Ovary (tissue), 9 donors: ENCODE data around the gene TFE3. TPM values are rescaled to one million over a fixed set of nuclear protein-coding genes. Genes with fewer than 3 reads are reported as not detected.

Experiments used
- DNase-seq, 5 donors: peaks; one replicate each; pipeline ENCODE4 v3.0.0-alpha.2; 2019 to 2020
- H3K27ac ChIP-seq, 2 donors: fragments of 200-600 bp; one replicate each; pipeline versions ENCODE4 v1.5.1 to v1.8.0; 2019 to 2022
- H3K27me3 ChIP-seq: fragments of 200-600 bp; one replicate; pipeline ENCODE4 v1.8.0; 2022
- H3K36me3 ChIP-seq: fragments of 200-600 bp; sonication (generic); one replicate; pipeline ENCODE4 v1.5.1; 2019
- H3K4me1 ChIP-seq: one replicate; pipeline ENCODE4 v1.8.1; 2013; ENCODE audit warnings: mild to moderate bottlenecking, moderate library complexity; ENCODE audit not compliant: insufficient read depth
- H3K4me3 ChIP-seq: fragments of 200-600 bp; sonication (generic); one replicate; pipeline ENCODE4 v1.5.1; 2017
- H3K9me3 ChIP-seq, 2 donors: fragments of 200-600 bp in 1 of 2; sonication (generic) in 1 of 2; one replicate each; pipeline versions ENCODE4 v1.5.1 to v1.8.1; 2013 to 2019; ENCODE audit warnings: mild to moderate bottlenecking in 1 of 2, moderate library complexity in 1 of 2
- CTCF ChIP-seq, 3 donors: fragments of 450-650 bp in 2 of 3; fragments of 200-600 bp in 1 of 3; IDR thresholded peaks; one replicate each; pipeline versions ENCODE4 v1.5.1 to v1.8.0; 2016 to 2022; ENCODE audit warnings: antibody characterized with exemption in 3 of 3, mild to moderate bottlenecking in 1 of 3
- EP300 ChIP-seq: sonication (generic); formaldehyde crosslinking; IDR thresholded peaks from one replicate; pipeline ENCODE4 v1.6.1; 2017; ENCODE audit warnings: antibody characterized with exemption
- POLR2A ChIP-seq: fragments of 450-650 bp; IDR thresholded peaks from one replicate; pipeline ENCODE4 v1.6.1; 2017; ENCODE audit warnings: antibody characterized with exemption, mild to moderate bottlenecking, moderate library complexity
- WGBS, 3 donors: extraction: QIAGEN DNeasy Blood & Tissue Kit in 1 of 3; methylation state at CpG; one replicate each; pipeline versions ENCODE4 v1.1.5 to v1.1.7; 2013 to 2017; 5-methylcytosine and 5-hydroxymethylcytosine counted together
- intact Hi-C, 4 donors: fragments of 100-400 bp; cut with DNase I; formaldehyde crosslinking; loops; one replicate each; pipeline versions ENCODE4 v1.11.0 to v1.15.1; 2022 to 2023
- polyA plus RNA-seq, 2 donors: library from polyadenylated mRNA; stranded (reverse); fragments of 200-250 nt in 1 of 2; fragments of 350-450 nt in 1 of 2; fragmentation: Illumina TruSeq in 1 of 2; extraction: RNeasy Lipid Tissue Mini Kit (QIAGEN cat#74804) in 1 of 2; gene quantifications; one replicate each; pipeline ENCODE4 v1.2.3, GENCODE V29; 2013 to 2014
- total RNA-seq, 7 donors: library from RNA; depleted of rRNA in 2 of 7; stranded (reverse); fragments of >200 nt in 2 of 7; fragmentation: NEBNext Ultra II Directional in 3 of 7; extraction: Animal tissue kit (Norgen Biotek cat#: 25700) in 3 of 7; gene quantifications; one replicate each; pipeline versions ENCODE4 v1.1.0 to v1.2.4, GENCODE V29; 2016 to 2023
- donor health status: DM: no; HTN: no; CAD: no; lungs with moderate emphysema.
- donor health status: DM: no; HTN: no; CAD: no.
- donor health status: Bipolar disorder and iron deficiency.
- donor health status: DM: yes; HTN: yes; CAD: no.
- donor health status: DM: no; HTN: no; CAD: no.
- donor health status: DM: yes; HTN: yes; CAD: no.

Gene TFE3
- total and polyA plus RNA-seq, 9 donors, result 42.1 to 69.4 (median 55.4) TPM

GRCh38 chrX:49001521-49002090 is 41.6 kb downstream of the TFE3 start:
- intact Hi-C loops, result no loop called here
- 29 to 35% (median 32%) methylated on average over 17 of the region's 17 CpGs for WGBS, 3 donors
- peak in 2 of 5 donors; percentile 19 to 29 for DNase-seq

GRCh38 chrX:49000636-49001035 is 42.5 kb downstream of the TFE3 start:
- WGBS, 3 donors, result 79 to 85% (median 80%) methylated on average over 4 of the region's 4 CpGs
- no peak overlapping the region for H3K27ac ChIP-seq
- peaks cover 2% of the 10 kb centered on the region for H3K4me1 ChIP-seq
- H3K9me3 ChIP-seq, result no peaks in the 10 kb centered on the region
- H3K27me3 ChIP-seq, result no peaks in the 10 kb centered on the region
- no peaks in the 10 kb centered on the region for H3K36me3 ChIP-seq
- H3K4me3 ChIP-seq, result no peak overlapping the region
- intact Hi-C loops, result no loop called here
- no peak for TF ChIP-seq POLR2A
- TF ChIP-seq CTCF (IDR thresholded peaks at IDR 0.05), result no peak
- no peak for TF ChIP-seq EP300
- DNase-seq, result no peak

More at GRCh38 chrX:49001521-49002090, 41.6 kb downstream of the TFE3 start:
- H3K4me3 ChIP-seq, result peak overlapping the region; percentile 45
- H3K9me3 ChIP-seq, result no peaks in the 10 kb centered on the region
- peak overlapping the region in 1 of 2 donors; percentile 3 for H3K27ac ChIP-seq
- no peaks in the 10 kb centered on the region for H3K36me3 ChIP-seq
- TF ChIP-seq CTCF (IDR thresholded peaks at IDR 0.05) (no peak), EP300 (no peak), POLR2A (no peak)
- H3K27me3 ChIP-seq, result no peaks in the 10 kb centered on the region
- peaks cover 2% of the 10 kb centered on the region for H3K4me1 ChIP-seq

GRCh38 chrX:48999030-48999429 is 44.1 kb downstream of the TFE3 start:
- Histone ChIP-seq H3K9me3 (no peaks in the 10 kb centered on the region), H3K4me3 (no peak overlapping the region), H3K27ac (no peak overlapping the region), H3K4me1 (peaks cover 2% of the 10 kb centered on the region), H3K36me3 (no peaks in the 10 kb centered on the region), H3K27me3 (no peaks in the 10 kb centered on the region)
- intact Hi-C loops, result no loop called here
- WGBS, 3 donors, result 78 to 81% (median 80%) methylated on average over 5 of the region's 5 CpGs
- DNase-seq, result no peak
- TF ChIP-seq POLR2A, result no peak
- TF ChIP-seq CTCF (IDR thresholded peaks at IDR 0.05), result no peak
- TF ChIP-seq EP300, result no peak

GRCh38 chrX:48998391-48998790 is 44.8 kb downstream of the TFE3 start:
- intact Hi-C loops, result no loop called here
- 70 to 84% (median 77%) methylated on average over 4 of the region's 4 CpGs for WGBS, 3 donors
- peaks cover 2% of the 10 kb centered on the region for H3K4me1 ChIP-seq
- peak in 1 of 5 donors; percentile 10 for DNase-seq
- no peaks in the 10 kb centered on the region for H3K36me3 ChIP-seq
- no peaks in the 10 kb centered on the region for H3K9me3 ChIP-seq
- TF ChIP-seq CTCF (IDR thresholded peaks at IDR 0.05) (no peak), POLR2A (no peak), EP300 (no peak)
- no peak overlapping the region for H3K4me3 ChIP-seq
- no peaks in the 10 kb centered on the region for H3K27me3 ChIP-seq
- H3K27ac ChIP-seq, result no peak overlapping the region
